HG02623 (cell line): ENCODE data around the gene SORCS2.
"Not testable (repeated sequence)": the region's sequence is repeated elsewhere in the genome, so short reads cannot be mapped to it uniquely, and the experiment has no call there.

ENCODE experiments used
- ATAC-seq: cut with Tn5 transposase; IDR thresholded peaks from one replicate; pipeline ENCODE4 v1.9.1; 2021; ENCODE audit warnings: moderate library complexity; ENCODE audit not compliant: unreplicated experiment

The SORCS2 gene

GRCh38 chr4:7559741-7560395 lies 367.5 kb downstream of the SORCS2 start:
- ATAC-seq = no peak

DNA sequence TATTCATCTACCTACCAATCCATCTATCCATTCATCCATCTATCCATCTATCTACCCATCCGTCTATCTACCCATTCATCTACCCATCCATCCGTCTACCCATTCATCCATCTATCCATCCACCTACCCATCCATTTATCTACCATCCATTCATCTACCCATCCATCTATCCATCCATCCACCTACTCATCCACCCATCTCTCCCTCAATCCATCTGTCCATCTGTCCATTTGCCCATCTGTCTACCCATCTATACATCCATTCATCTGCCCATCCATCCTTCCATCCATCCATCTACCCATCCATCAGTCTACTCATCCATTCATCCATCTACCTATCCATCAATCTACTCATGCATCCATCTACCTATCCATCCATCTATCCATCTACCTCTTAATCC lies 369.2 kb downstream of the SORCS2 start:
- ATAC-seq = no peak

DNA sequence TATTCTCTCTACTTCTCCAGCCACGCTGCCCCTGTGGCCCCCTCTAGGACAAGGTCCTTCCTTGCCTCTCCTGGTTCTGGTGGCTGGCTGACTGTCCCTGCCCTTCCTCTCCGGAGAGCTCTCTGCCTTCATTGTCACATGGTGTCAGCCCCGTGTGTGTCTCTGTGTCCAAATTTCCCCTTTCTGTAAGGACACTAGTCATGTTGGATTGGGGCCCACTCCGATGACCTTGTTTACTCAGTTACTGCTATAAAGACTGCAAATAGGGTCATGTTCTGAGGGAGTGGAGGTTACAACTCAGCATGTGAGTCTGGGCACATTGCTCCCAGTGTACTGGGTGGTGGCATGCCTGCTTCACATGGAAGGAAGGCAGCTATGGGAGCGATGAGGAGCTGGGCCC lies 371.9 kb downstream of the SORCS2 start:
- ATAC-seq = no peak

DNA sequence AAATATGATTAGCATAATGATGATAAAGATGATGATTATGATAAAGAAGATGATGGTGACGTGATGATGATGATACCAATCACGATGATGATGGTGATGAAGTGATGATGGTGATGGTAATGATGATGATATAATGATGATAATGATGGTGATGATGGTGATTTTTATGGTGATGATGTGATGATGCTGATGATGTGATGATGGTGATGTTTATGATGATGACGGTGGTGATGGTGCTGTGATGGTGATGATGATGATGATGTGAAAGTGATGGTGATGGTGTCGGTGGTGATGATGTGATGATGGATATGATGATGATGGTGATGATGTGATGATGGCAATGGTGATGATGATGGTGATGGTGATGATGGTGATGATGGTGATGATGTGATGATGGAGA lies 373.1 kb downstream of the SORCS2 start:
- ATAC-seq = no peak

- ATAC-seq = no peak
Observed at GRCh38 chr4:7569810-7570783, 377.8 kb downstream of the SORCS2 start.

- no peak for ATAC-seq
Observed at GRCh38 chr4:7571001-7571400, 378.7 kb downstream of the SORCS2 start.

DNA sequence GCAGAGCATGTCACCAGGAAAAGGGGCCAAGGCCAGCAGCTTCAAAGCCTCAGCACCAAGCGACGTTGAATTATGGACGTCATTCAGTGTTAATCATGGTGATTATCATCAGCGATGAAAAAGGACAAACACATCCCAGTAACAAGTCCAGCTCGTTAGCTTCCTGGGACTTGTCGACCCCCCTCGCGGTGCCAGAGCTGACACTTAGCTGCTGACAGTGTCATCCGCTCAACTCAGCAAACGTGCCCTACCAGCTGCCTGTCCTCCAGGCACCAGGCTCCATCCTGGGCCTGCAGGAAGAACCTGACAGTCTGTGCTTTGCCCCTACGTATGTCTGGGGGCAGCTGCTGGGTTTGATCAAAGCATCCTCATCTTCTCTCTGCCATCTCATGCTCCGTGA lies 379.4 kb downstream of the SORCS2 start:
- ATAC-seq = no peak

DNA sequence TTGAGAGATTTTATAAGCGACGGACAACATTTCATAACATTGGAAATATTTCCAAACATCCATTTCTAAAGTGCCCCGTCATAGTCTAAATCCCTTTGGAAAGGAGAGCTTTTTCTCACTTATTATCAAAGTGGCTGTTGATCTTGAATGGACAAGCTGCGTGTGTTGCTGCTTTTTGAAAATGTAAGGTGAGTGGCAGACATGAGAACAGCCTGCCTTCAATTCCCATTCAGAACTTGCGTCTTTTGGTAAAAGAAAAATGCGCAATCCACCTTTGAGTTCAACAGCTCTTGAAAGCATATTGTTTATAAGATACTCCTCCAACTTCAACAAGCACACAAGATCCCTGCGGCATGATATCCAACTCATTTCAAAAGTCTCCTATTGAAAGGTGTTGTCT lies 380.6 kb downstream of the SORCS2 start:
- ATAC-seq = no peak

GRCh38 chr4:7573576-7574091 lies 381.3 kb downstream of the SORCS2 start:
- no peak for ATAC-seq

DNA sequence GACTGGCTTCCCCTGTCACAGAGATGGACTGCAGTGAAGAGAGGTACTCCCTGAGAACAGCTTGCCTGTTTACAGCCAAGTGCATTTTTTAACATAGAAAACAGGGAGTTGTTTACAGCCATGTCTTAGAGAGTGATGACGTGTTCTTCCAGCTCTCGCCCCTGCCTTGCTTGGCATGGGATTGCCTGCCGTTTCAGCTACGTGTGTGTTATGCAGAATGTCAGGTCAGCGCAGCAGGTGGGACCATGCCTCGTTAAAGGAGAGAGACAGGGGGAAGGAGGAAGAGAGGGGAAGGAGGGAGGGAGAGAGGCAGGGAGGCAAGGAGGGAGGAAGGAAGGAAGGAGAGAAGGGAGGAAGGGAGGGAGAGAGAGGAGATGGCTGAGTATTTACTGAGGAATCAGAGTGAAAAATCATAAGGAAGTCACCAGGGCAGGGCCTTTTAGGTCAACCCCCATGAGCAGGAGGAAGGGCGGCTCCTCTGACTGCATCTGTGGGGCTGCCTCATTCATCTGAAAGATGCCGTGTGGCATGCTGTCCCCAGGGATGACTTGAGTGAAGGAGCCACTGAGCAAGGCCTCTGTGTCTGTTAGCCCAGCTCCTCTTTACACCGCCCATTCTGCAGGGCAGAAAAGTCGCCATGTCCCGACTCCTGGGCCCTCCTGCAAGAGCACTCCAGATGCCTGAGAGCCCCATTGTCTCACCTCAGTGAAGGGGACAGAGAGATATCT lies 382.1 kb downstream of the SORCS2 start:
- no peak for ATAC-seq

GRCh38 chr4:7575426-7575825 lies 383.1 kb downstream of the SORCS2 start:
- ATAC-seq = no peak

DNA sequence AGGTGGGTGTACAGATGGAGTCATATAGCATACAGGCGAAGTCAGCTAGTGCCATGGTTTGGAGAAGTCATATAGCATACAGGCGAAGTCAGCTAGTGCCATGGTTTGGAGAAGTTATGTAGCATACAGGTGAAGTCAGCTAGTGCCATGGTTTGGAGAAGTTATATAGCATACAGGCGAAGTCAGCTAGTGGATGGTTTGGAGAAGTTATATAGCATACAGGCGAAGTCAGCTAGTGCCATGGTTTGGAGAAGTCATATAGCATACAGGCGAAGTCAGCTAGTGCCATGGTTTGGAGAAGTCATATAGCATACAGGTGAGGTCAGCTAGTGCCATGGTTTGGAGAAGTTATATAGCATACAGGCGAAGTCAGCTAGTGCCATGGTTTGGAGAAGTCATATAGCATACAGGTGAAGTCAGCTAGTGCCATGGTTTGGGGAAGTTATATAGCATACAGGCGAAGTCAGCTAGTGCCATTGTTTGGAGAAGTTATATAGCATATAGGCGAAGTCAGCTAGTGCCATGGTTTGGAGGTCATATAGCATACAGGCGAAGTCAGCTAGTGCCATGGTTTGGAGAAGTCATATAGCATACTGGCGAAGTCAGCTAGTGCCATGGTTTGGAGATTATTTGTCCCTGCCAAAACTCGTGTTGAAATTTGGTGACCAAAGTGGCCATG lies 385.2 kb downstream of the SORCS2 start:
- not testable (repeated sequence) for ATAC-seq

- no peak for ATAC-seq
Observed at GRCh38 chr4:7581477-7581876, 389.1 kb downstream of the SORCS2 start.

DNA sequence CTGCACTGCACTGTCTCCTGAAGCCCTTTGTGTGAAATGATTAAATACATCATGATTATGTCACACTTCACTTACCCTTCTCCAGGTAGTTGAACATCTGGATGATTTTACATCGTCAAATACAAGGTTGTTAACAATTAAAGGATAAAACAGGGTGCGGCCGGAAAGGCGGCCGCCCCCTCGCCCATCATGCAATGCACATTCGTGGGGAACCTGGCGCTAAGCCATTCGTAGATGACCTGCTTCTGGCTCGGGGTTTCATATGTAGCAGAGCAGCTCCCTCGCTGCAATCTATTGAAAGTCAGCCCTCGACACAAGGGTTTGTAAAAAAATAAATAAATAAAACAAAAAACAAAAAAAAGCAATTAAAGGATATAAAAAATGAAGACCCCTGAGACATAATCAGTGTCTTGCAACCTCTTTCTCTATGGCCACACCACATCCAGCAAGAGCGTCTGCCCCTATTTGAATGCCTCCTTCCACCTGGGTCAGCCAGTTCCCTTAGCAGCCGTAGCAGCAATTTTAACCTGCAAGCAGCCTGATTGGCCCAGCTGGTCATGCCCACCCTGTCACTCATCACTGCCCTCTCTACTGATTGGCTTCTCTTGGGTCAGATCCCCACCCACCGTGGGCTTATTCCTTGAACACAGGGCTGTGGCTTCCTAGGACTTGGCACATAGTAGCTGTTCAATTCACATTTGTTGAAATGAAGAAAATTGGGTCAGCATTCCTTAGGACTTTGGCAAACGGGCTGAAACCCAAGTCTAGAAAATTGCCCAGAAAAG lies 390.2 kb downstream of the SORCS2 start:
- no peak for ATAC-seq

- ATAC-seq = no peak
Observed at GRCh38 chr4:7584098-7584497, 391.8 kb downstream of the SORCS2 start.

DNA sequence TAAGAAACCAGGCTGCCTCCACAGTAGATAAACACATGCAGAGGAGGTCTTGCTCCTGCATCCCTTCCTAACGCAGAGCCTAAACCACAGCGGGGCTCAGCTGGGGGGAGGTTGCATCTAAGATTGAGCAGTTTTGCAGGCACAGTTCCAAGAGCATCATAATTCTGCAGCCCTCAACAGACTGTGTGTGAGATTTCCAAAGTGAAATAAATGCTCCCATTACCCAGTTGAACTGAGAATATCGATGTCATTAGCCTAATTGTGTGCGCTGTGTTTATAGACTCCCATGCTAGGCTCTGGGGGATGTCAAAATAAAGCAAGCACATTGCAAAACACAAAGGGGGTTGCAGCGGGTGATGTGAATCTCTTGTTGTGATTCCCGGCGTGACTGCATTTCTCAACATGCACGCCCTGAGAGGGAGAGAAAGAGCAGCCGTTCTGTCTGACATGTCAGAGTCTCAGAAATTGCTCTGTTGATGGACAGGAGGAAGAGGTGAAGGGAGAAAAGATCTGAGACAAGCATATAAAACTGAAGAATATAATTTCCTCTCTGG lies 392.3 kb downstream of the SORCS2 start:
- ATAC-seq = no peak

- ATAC-seq = no peak
Observed at GRCh38 chr4:7585768-7586167, 393.4 kb downstream of the SORCS2 start.

GRCh38 chr4:7587433-7588405 lies 395.4 kb downstream of the SORCS2 start:
- ATAC-seq = no peak

- no peak for ATAC-seq
Observed at GRCh38 chr4:7590189-7590588, 397.9 kb downstream of the SORCS2 start.
